T-cell (primary cell): ENCODE results near the gene RAB3C. TPM values are rescaled to one million over a fixed set of nuclear protein-coding genes. Genes with fewer than 3 reads are reported as not detected.
A peak's percentile ranks its signal among the peaks of the same experiment; 100 is the strongest.

Experiments used
- ATAC-seq, 4 experiments: fragments of 200-7000 bp in 3 of 4; fragments of 150-1000 bp in 1 of 4; cut with Tn5 transposase; replicated peaks in 1 of 4; 1 replicate in 3 of 4; 2 replicates in 1 of 4; pipeline ENCODE4 v1.10.0; 2021; ENCODE audit warnings: moderate library complexity in 3 of 4, mild to moderate bottlenecking in 2 of 4, moderate number of reproducible peaks in 1 of 4
- CTCF ChIA-PET, 2 donors: fragments of 300-600 bp; sonication (Branson Sonifier 250); formaldehyde crosslinking; loops; one replicate each; lab custom pipeline; 2022; ENCODE audit warnings: antibody characterized with exemption in 2 of 2; lab: Charles Lee
- POLR2A ChIA-PET, 2 donors: fragments of 300-600 bp; sonication (Branson Sonifier 250); formaldehyde crosslinking; loops; one replicate each; lab custom pipeline; 2022; ENCODE audit warnings: antibody characterized with exemption in 2 of 2; lab: Charles Lee
- DNase-seq, 35 experiments: peaks; one replicate each; pipeline versions ENCODE4 v3.0.0 to v3.0.0-alpha.2; 2013 to 2023
- H3K27ac ChIP-seq: one replicate; pipeline ENCODE4 v1.5.1; 2013; ENCODE audit warnings: low read length
- H3K27me3 ChIP-seq, 2 experiments: replicated peaks in 1 of 2; 1 replicate in 1 of 2; 2 replicates in 1 of 2; pipeline versions ENCODE4 v1.6.1 to v1.7.0; 2013; ENCODE audit warnings: low read length in 1 of 2, mixed read lengths in 1 of 2; ENCODE audit not compliant: control insufficient read depth in 2 of 2, insufficient read depth in 2 of 2; ENCODE audit errors: extremely low read depth in 1 of 2
- H3K36me3 ChIP-seq, 2 donors: 1 replicate in 1 of 2; 2 replicates in 1 of 2; pipeline versions ENCODE4 v1.6.1 to v1.7.0; 2013; ENCODE audit warnings: low read length in 1 of 2; ENCODE audit not compliant: control insufficient read depth in 2 of 2, insufficient read depth in 1 of 2; ENCODE audit errors: extremely low read depth in 1 of 2
- H3K4me1 ChIP-seq, 2 experiments: 1 replicate in 1 of 2; 2 replicates in 1 of 2; pipeline versions ENCODE4 v1.6.1 to v1.7.0; 2013; ENCODE audit warnings: low read length in 2 of 2, mixed read lengths in 1 of 2; ENCODE audit not compliant: insufficient read depth in 2 of 2, control insufficient read depth in 1 of 2; ENCODE audit errors: extremely low read depth in 1 of 2
- H3K4me3 ChIP-seq, 2 donors: 1 replicate in 1 of 2; 2 replicates in 1 of 2; pipeline versions ENCODE4 v1.5.1 to v1.7.0; 2013; ENCODE audit warnings: mild to moderate bottlenecking in 2 of 2, low read length in 1 of 2, moderate library complexity in 1 of 2; ENCODE audit not compliant: control insufficient read depth in 1 of 2; ENCODE audit errors: extremely low read depth in 1 of 2
- H3K9me3 ChIP-seq: 2 replicates; pipeline ENCODE4 v1.7.0; 2013
- H3K27ac Mint-ChIP-seq, 2 donors: one replicate each; pipeline ENCODE4 v1.8.0; 2020 to 2021; ENCODE audit warnings: mild to moderate bottlenecking in 2 of 2, mixed read lengths in 2 of 2
- H3K27me3 Mint-ChIP-seq, 2 donors: one replicate each; pipeline ENCODE4 v1.8.0; 2021 to 2022; ENCODE audit warnings: mixed read lengths in 2 of 2
- H3K36me3 Mint-ChIP-seq: one replicate; pipeline ENCODE4 v1.8.0; 2021; ENCODE audit warnings: mixed read lengths
- H3K4me1 Mint-ChIP-seq, 3 donors: one replicate each; pipeline ENCODE4 v1.8.0; 2020 to 2022; ENCODE audit warnings: mixed read lengths in 3 of 3, mild to moderate bottlenecking in 1 of 3
- H3K4me3 Mint-ChIP-seq, 3 donors: one replicate each; pipeline ENCODE4 v1.8.0; 2020 to 2022; ENCODE audit warnings: mild to moderate bottlenecking in 3 of 3, mixed read lengths in 3 of 3, moderate library complexity in 3 of 3
- H3K9me3 Mint-ChIP-seq, 3 donors: one replicate each; pipeline ENCODE4 v1.8.0; 2020 to 2022; ENCODE audit warnings: mixed read lengths in 3 of 3
- WGBS: methylation state at CpG from one replicate; pipeline ENCODE4 v1.1.5; 2013; ENCODE audit warnings: missing lambda C conversion rate; ENCODE audit not compliant: insufficient coverage; 5-methylcytosine and 5-hydroxymethylcytosine counted together
- total RNA-seq, 35 experiments: library from RNA in 6 of 35; stranded (reverse) in 6 of 35; fragments of 120-200 nt in 1 of 35; gene quantifications; one replicate each; pipeline versions ENCODE4 v1.2.1 to v1.2.4 and lab custom pipeline; 2013 to 2026

Gene RAB3C
- total RNA-seq, 5 donors from 2014 or later (not counting 1 experiment from before 2014, with no cell fraction given): not detected

DNA sequence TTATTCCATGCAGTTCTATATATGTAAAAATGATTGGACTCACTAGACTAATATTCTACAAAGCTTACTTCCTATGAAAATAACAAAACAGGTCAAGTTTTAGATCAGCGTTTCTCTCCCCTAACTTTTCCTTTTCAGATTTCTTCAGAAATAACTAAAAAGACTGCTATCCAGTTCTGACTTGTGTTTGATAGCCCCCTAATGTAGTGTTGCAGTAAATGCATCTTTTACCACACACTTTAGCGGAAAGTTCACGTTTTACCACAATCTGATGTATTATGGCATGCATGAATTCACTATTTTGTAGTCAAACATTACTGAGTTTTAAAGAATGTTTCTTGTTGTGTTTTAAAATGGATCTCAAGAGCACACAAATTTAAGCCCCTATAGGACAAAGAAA lies 292.7 kb downstream of the RAB3C start:
- H3K4me3 Mint-ChIP-seq: no peak overlapping the region
- Histone ChIP-seq H3K4me1 (no peaks in the 10 kb centered on the region), H3K27me3 (peaks cover 0 to 2% of the 10 kb centered on the region in 2 experiments), H3K4me3 (no peak overlapping the region), H3K9me3 (no peaks in the 10 kb centered on the region), H3K27ac (no peak overlapping the region), H3K36me3 (no peaks in the 10 kb centered on the region)
- H3K9me3 Mint-ChIP-seq: no peaks in the 10 kb centered on the region
- WGBS: no CpG with 5 or more reads among the region's 3 CpGs
- no peaks in the 10 kb centered on the region for H3K4me1 Mint-ChIP-seq
- DNase-seq (no peak), ATAC-seq (no peak)
- POLR2A ChIA-PET: no interaction called here
- H3K36me3 Mint-ChIP-seq: no peaks in the 10 kb centered on the region
- peaks cover 12 to 20% of the 10 kb centered on the region in 2 donors for H3K27me3 Mint-ChIP-seq
- CTCF ChIA-PET: interaction anchor here (1.2 to 3.3 kb wide), 2 partner anchors 11 kb away, joined by 3 to 11 read pairs; no protein-coding TSS in a partner anchor
- H3K27ac Mint-ChIP-seq: no peak overlapping the region

DNA sequence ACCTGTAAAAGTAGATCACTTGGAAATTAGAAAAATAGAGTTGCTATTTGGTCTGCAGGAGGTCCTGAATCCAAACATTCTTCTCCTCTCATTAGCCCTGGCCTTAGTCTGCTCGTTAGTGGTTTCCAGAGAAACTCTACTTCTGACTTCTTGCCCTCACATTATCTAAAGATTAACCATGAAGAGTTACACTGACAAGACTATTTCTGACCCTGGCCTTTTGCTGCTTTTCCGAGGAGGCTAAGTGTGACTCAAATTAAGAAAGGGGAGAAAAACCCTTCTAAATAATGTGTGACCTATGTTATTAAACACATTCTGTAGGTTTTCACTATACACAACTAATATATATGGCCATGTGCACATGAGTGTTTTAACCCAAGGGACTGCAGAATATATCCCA lies 302.4 kb downstream of the RAB3C start:
- Histone ChIP-seq H3K4me1 (peaks cover 5 to 12% of the 10 kb centered on the region in 2 experiments), H3K9me3 (no peaks in the 10 kb centered on the region), H3K4me3 (no peak overlapping the region), H3K36me3 (no peaks in the 10 kb centered on the region), H3K27me3 (peaks cover 0 to 6% of the 10 kb centered on the region in 2 experiments), H3K27ac (no peak overlapping the region)
- Mint-ChIP-seq H3K4me1 (peaks cover 21 to 27% (median 26%) of the 10 kb centered on the region in 3 donors), H3K4me3 (no peak overlapping the region), H3K9me3 (no peaks in the 10 kb centered on the region), H3K27ac (no peak overlapping the region), H3K27me3 (peaks cover 2 to 3% of the 10 kb centered on the region in 2 donors), H3K36me3 (no peaks in the 10 kb centered on the region)
- DNase-seq (no peak), ATAC-seq (no peak)
- WGBS: no CpG with 5 or more reads among the region's 2 CpGs
- CTCF ChIA-PET: interaction anchor here (1.1 to 3.1 kb wide), 11 partner anchors 8 to 482 kb away, joined by 4 to 27 read pairs (median 8); no protein-coding TSS in a partner anchor
- POLR2A ChIA-PET: no interaction called here

- Histone ChIP-seq H3K4me3 (no peak overlapping the region), H3K27ac (no peak overlapping the region), H3K27me3 (peaks cover 0 to 6% of the 10 kb centered on the region in 2 experiments), H3K9me3 (no peaks in the 10 kb centered on the region), H3K36me3 (no peaks in the 10 kb centered on the region), H3K4me1 (peaks cover 5 to 14% of the 10 kb centered on the region in 2 experiments)
- ChIA-PET CTCF (interaction anchor here (0.5 to 3.1 kb wide), 42 partner anchors 8 to 497 kb away, joined by 3 to 27 read pairs (median 4); no protein-coding TSS in a partner anchor), POLR2A (interaction anchor here in 1 of 2 donors (0.8 kb wide), 1 partner anchor 84 kb away, joined by 3 read pairs; no protein-coding TSS in a partner anchor)
- ATAC-seq (peak; percentile 75 to 81 (median 80)), DNase-seq (peak; percentile 18 to 81 (median 47))
- Mint-ChIP-seq H3K4me3 (peak overlapping the region in 1 of 3 donors; percentile 51), H3K9me3 (no peaks in the 10 kb centered on the region), H3K4me1 (peaks cover 26 to 32% (median 27%) of the 10 kb centered on the region in 3 donors), H3K36me3 (no peaks in the 10 kb centered on the region), H3K27ac (peak overlapping the region in 1 of 2 donors; percentile 68), H3K27me3 (peaks cover 2 to 3% of the 10 kb centered on the region in 2 donors)
- 55% methylated on average over 5 of the region's 14 CpGs for WGBS
These were observed 303.7 kb downstream of the RAB3C start for GRCh38 chr5:58886315-58887207.

DNA sequence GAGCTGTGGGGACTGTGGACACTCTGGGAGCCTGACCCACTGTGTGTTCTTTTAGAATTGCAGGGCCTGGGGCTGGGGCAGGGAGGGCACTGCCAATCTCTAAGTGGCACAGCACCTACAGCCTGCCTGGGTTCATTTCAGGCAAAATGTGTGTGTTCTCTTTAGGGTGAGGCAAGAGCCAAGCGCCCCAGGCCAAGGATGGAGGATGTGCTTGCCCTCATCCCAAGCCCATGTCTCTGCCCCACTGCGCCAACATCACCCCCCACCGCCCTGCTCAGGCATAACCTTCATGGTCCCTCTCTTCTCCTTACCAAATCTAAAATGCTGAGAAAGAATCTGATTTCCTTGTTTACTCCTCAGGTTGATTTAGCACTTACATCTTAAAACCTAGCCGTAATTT lies 304.4 kb downstream of the RAB3C start:
- Mint-ChIP-seq H3K36me3 (no peaks in the 10 kb centered on the region), H3K27ac (peak overlapping the region; percentile 55 to 71), H3K4me1 (peaks cover 27 to 34% (median 28%) of the 10 kb centered on the region in 3 donors), H3K4me3 (peak overlapping the region in 1 of 3 donors; percentile 13), H3K9me3 (no peaks in the 10 kb centered on the region), H3K27me3 (peaks cover 2 to 3% of the 10 kb centered on the region in 2 donors)
- POLR2A ChIA-PET: no interaction called here
- CTCF ChIA-PET: interaction anchor here (0.5 to 3.1 kb wide), 27 partner anchors 10 to 496 kb away, joined by 3 to 27 read pairs (median 4); no protein-coding TSS in a partner anchor
- no peak for DNase-seq
- peaks cover 8 to 17% of the 10 kb centered on the region in 2 experiments for H3K4me1 ChIP-seq
- peak in 2 of 4 experiments; percentile 13 to 23 for ATAC-seq
- no peak overlapping the region for H3K4me3 ChIP-seq
- WGBS: 100% methylated on average over 3 of the region's 4 CpGs
- H3K27me3 ChIP-seq: no peaks in the 10 kb centered on the region
- H3K36me3 ChIP-seq: no peaks in the 10 kb centered on the region
- no peak overlapping the region for H3K27ac ChIP-seq
- no peaks in the 10 kb centered on the region for H3K9me3 ChIP-seq

DNA sequence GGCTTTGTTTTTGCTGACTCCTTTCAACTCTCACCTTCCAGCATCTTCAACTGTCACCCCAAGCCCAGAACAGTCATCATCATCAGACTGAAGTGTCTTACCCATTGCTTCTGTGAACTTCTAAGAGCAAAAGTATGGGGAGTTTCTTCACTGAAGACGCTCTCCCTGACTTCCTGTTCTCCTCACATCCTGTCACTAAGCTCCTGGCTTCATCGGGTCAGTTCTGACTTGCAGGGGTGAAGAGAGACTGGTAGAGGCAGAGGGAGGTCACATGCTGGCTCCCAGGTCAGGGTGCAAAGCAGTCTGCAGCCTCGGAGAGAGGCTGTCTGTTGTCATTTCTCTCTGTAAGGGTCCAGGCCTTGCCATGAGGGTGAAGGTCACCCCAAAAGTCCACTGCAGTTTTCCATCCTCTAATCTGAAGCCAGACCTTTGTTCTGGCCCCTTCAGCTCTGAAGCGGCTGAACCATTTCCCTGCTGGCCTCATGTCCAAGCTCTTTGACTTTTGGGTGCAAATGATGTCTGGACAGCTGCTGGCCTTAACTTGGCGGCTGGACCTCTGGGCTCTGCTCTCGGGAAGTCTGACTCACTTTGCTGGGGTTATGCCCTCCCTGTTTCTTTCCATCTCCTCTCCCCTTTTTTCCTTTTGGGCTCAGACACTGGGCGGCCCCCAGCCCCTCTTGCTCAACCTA lies 305.0 kb downstream of the RAB3C start:
- ChIA-PET CTCF (interaction anchor here (0.5 to 3.1 kb wide), 13 partner anchors 9 to 480 kb away, joined by 3 to 27 read pairs (median 4); no protein-coding TSS in a partner anchor), POLR2A (no interaction called here)
- Mint-ChIP-seq H3K4me3 (peak overlapping the region in 1 of 3 donors; percentile 13), H3K27ac (peak overlapping the region; percentile 55 to 71), H3K27me3 (peaks cover 2 to 3% of the 10 kb centered on the region in 2 donors), H3K9me3 (no peaks in the 10 kb centered on the region), H3K36me3 (no peaks in the 10 kb centered on the region), H3K4me1 (peaks cover 27 to 34% (median 28%) of the 10 kb centered on the region in 3 donors)
- Histone ChIP-seq H3K27me3 (no peaks in the 10 kb centered on the region), H3K9me3 (no peaks in the 10 kb centered on the region), H3K27ac (no peak overlapping the region), H3K4me1 (peaks cover 8 to 17% of the 10 kb centered on the region in 2 experiments), H3K36me3 (no peaks in the 10 kb centered on the region), H3K4me3 (no peak overlapping the region)
- DNase-seq (peak in 1 of 35 experiments; percentile 9), ATAC-seq (peak in 3 of 4 experiments; percentile 36 to 41 (median 37))
- WGBS: 94% methylated on average over 5 of the region's 7 CpGs

- Histone ChIP-seq H3K4me3 (no peak overlapping the region), H3K27me3 (no peaks in the 10 kb centered on the region), H3K4me1 (peaks cover 8 to 17% of the 10 kb centered on the region in 2 experiments), H3K9me3 (no peaks in the 10 kb centered on the region), H3K36me3 (no peaks in the 10 kb centered on the region), H3K27ac (no peak overlapping the region)
- no peaks in the 10 kb centered on the region for H3K36me3 Mint-ChIP-seq
- CTCF ChIA-PET: interaction anchor here (0.5 to 7.7 kb wide), 8 partner anchors 10 to 284 kb away, joined by 3 to 53 read pairs (median 4); no protein-coding TSS in a partner anchor
- H3K27ac Mint-ChIP-seq: peak overlapping the region in 1 of 2 donors; percentile 8
- no peaks in the 10 kb centered on the region for H3K27me3 Mint-ChIP-seq
- POLR2A ChIA-PET: no interaction called here
- no peak overlapping the region for H3K4me3 Mint-ChIP-seq
- H3K9me3 Mint-ChIP-seq: no peaks in the 10 kb centered on the region
- DNase-seq: no peak
- 88% methylated on average over 12 of the region's 12 CpGs for WGBS
- peaks cover 27 to 34% (median 28%) of the 10 kb centered on the region in 3 donors for H3K4me1 Mint-ChIP-seq
- ATAC-seq: no peak
These were observed 307.4 kb downstream of the RAB3C start for GRCh38 chr5:58890265-58890664.
